Karpas-422 (cell line): ENCODE results near the gene MFRP. TPM values are rescaled to one million over a fixed set of nuclear protein-coding genes. Genes with fewer than 3 reads are reported as not detected.

ENCODE experiments used
- DNase-seq: peaks from one replicate; pipeline ENCODE4 v3.0.0-alpha.2; 2015
- H2AFZ ChIP-seq: fragments of 200-600 bp; sonication (generic); 2 replicates; pipeline ENCODE4 v1.6.1; 2014; ENCODE audit warnings: antibody characterized with exemption, low read length, mixed read lengths
- H3K27ac ChIP-seq: fragments of 200-600 bp; sonication (generic); 2 replicates; pipeline ENCODE4 v1.5.1; 2014; ENCODE audit warnings: mild to moderate bottlenecking, low read length, moderate library complexity
- H3K27me3 ChIP-seq: fragments of 200-600 bp; sonication (generic); 2 replicates; pipeline ENCODE4 v1.6.1; 2014; ENCODE audit warnings: low read length, mixed read lengths
- H3K36me3 ChIP-seq: fragments of 200-600 bp; sonication (generic); 2 replicates; pipeline ENCODE4 v1.6.1; 2014; ENCODE audit warnings: low read length, mixed read lengths; ENCODE audit not compliant: insufficient read depth
- H3K4me1 ChIP-seq: fragments of 200-600 bp; sonication (generic); 2 replicates; pipeline ENCODE4 v1.6.1; 2014; ENCODE audit warnings: mild to moderate bottlenecking, low read length, mixed read lengths
- H3K4me2 ChIP-seq: fragments of 200-600 bp; sonication (generic); 2 replicates; pipeline ENCODE4 v1.6.1; 2014; ENCODE audit warnings: low read length, low read depth, mild to moderate bottlenecking; ENCODE audit not compliant: poor library complexity, severe bottlenecking
- H3K4me3 ChIP-seq: fragments of 200-600 bp; sonication (generic); 2 replicates; pipeline ENCODE4 v1.5.1; 2014; ENCODE audit warnings: mild to moderate bottlenecking, antibody characterized with exemption, low read length, mixed read lengths
- H3K79me2 ChIP-seq: fragments of 200-600 bp; sonication (generic); 2 replicates; pipeline ENCODE4 v1.6.1; 2014; ENCODE audit warnings: mild to moderate bottlenecking, low read length, mixed read lengths
- H3K9ac ChIP-seq: fragments of 200-600 bp; sonication (generic); 2 replicates; pipeline ENCODE4 v1.6.0; 2014; ENCODE audit warnings: low read length
- H3K9me2 ChIP-seq: fragments of 200-600 bp; sonication (generic), shearing (Covaris generic); replicated peaks from 2 replicates; pipeline ENCODE4 v1.6.0; 2014; ENCODE audit warnings: mild to moderate bottlenecking, low read length, moderate library complexity; ENCODE audit not compliant: insufficient read depth
- H3K9me3 ChIP-seq: fragments of 300-700, 200-600 bp; sonication (generic); 2 replicates; pipeline ENCODE4 v1.6.1; 2014; ENCODE audit warnings: low read length, mixed read lengths
- H4K20me1 ChIP-seq: fragments of 200-600 bp; sonication (generic); 2 replicates; pipeline ENCODE4 v1.6.1; 2014; ENCODE audit warnings: mild to moderate bottlenecking, antibody characterized with exemption, low read length, low read depth; ENCODE audit not compliant: insufficient read depth
- total RNA-seq: library from RNA; depleted of rRNA; stranded (reverse); fragments of >200 nt; shearing (Covaris generic); gene quantifications from 2 replicates; pipeline ENCODE4 v1.2.3, GENCODE V29; 2014; ENCODE audit warnings: low replicate concordance

MFRP gene
- total RNA-seq, 1 experiment from 2014 or later = not detected

GRCh38 chr11:119380827-119381180 is 34.3 kb upstream of the MFRP start:
- Histone ChIP-seq H3K9me2 (no peaks in the 10 kb centered on the region), H3K27ac (no peak overlapping the region), H3K9ac (peak overlapping the region; percentile 72), H2AFZ (no peak overlapping the region), H4K20me1 (no peaks in the 10 kb centered on the region), H3K36me3 (no peaks in the 10 kb centered on the region), H3K27me3 (no peaks in the 10 kb centered on the region), H3K9me3 (no peaks in the 10 kb centered on the region), H3K4me1 (peaks cover 63% of the 10 kb centered on the region), H3K4me2 (peak overlapping the region; percentile 72), H3K79me2 (no peaks in the 10 kb centered on the region), H3K4me3 (peak overlapping the region; percentile 70)
- DNase-seq = no peak

GRCh38 chr11:119380160-119380826 is 33.8 kb upstream of the MFRP start:
- Histone ChIP-seq H3K4me1 (peaks cover 68% of the 10 kb centered on the region), H3K9me2 (no peaks in the 10 kb centered on the region), H3K27ac (no peak overlapping the region), H2AFZ (no peak overlapping the region), H3K9ac (peak overlapping the region; percentile 72), H3K4me3 (peak overlapping the region; percentile 70), H3K27me3 (no peaks in the 10 kb centered on the region), H4K20me1 (no peaks in the 10 kb centered on the region), H3K79me2 (no peaks in the 10 kb centered on the region), H3K9me3 (no peaks in the 10 kb centered on the region), H3K36me3 (no peaks in the 10 kb centered on the region), H3K4me2 (peak overlapping the region; percentile 72)
- DNase-seq = no peak

GRCh38 chr11:119378851-119379465 is 32.5 kb upstream of the MFRP start:
- Histone ChIP-seq H3K36me3 (no peaks in the 10 kb centered on the region), H3K4me2 (peak overlapping the region; percentile 35), H3K9me2 (no peaks in the 10 kb centered on the region), H2AFZ (no peak overlapping the region), H3K4me1 (peaks cover 75% of the 10 kb centered on the region), H3K79me2 (no peaks in the 10 kb centered on the region), H4K20me1 (no peaks in the 10 kb centered on the region), H3K27me3 (no peaks in the 10 kb centered on the region), H3K4me3 (no peak overlapping the region), H3K9me3 (no peaks in the 10 kb centered on the region), H3K9ac (peak overlapping the region; percentile 17), H3K27ac (peak overlapping the region; percentile 26; the same call in 1 of the 2 replicates)
- no peak for DNase-seq

- peak overlapping the region; percentile 12; the same call in 1 of the 2 replicates for H3K4me3 ChIP-seq
- peak overlapping the region; percentile 54 for H3K9ac ChIP-seq
- H4K20me1 ChIP-seq = no peaks in the 10 kb centered on the region
- H2AFZ ChIP-seq = no peak overlapping the region
- no peak for DNase-seq
- no peaks in the 10 kb centered on the region for H3K9me2 ChIP-seq
- H3K27me3 ChIP-seq = no peaks in the 10 kb centered on the region
- no peaks in the 10 kb centered on the region for H3K9me3 ChIP-seq
- no peaks in the 10 kb centered on the region for H3K36me3 ChIP-seq
- H3K79me2 ChIP-seq = no peaks in the 10 kb centered on the region
- H3K27ac ChIP-seq = peak overlapping the region; percentile 58; the same call in 1 of the 2 replicates
- peak overlapping the region; percentile 35 for H3K4me2 ChIP-seq
- H3K4me1 ChIP-seq = peaks cover 84% of the 10 kb centered on the region
Observed at GRCh38 chr11:119377961-119378667, 31.6 kb upstream of the MFRP start.

GRCh38 chr11:119377112-119377901 is 30.8 kb upstream of the MFRP start:
- Histone ChIP-seq H4K20me1 (no peaks in the 10 kb centered on the region), H3K9ac (peak overlapping the region; percentile 54), H3K79me2 (no peaks in the 10 kb centered on the region), H3K4me3 (peak overlapping the region; percentile 12; the same call in 1 of the 2 replicates), H3K36me3 (no peaks in the 10 kb centered on the region), H3K4me1 (peaks cover 84% of the 10 kb centered on the region), H3K4me2 (peak overlapping the region; percentile 35), H3K27me3 (no peaks in the 10 kb centered on the region), H3K9me2 (no peaks in the 10 kb centered on the region), H3K9me3 (no peaks in the 10 kb centered on the region), H2AFZ (no peak overlapping the region), H3K27ac (peak overlapping the region; percentile 58; the same call in 1 of the 2 replicates)
- DNase-seq = no peak

- Histone ChIP-seq H3K9ac (no peak overlapping the region), H3K9me3 (no peaks in the 10 kb centered on the region), H3K79me2 (no peaks in the 10 kb centered on the region), H3K4me2 (no peak overlapping the region), H3K4me3 (no peak overlapping the region), H3K9me2 (no peaks in the 10 kb centered on the region), H3K27me3 (no peaks in the 10 kb centered on the region), H3K36me3 (no peaks in the 10 kb centered on the region), H2AFZ (no peak overlapping the region), H3K27ac (0 out of 2 replicates have a peak overlapping the region, but pooled peaks have one; percentile 13), H4K20me1 (no peaks in the 10 kb centered on the region), H3K4me1 (peaks cover 87% of the 10 kb centered on the region)
- no peak for DNase-seq
Observed at GRCh38 chr11:119376197-119376847, 29.8 kb upstream of the MFRP start.

GRCh38 chr11:119375337-119376196 is 29.1 kb upstream of the MFRP start:
- H3K9ac ChIP-seq = no peak overlapping the region
- no peak for DNase-seq
- no peaks in the 10 kb centered on the region for H3K79me2 ChIP-seq
- no peaks in the 10 kb centered on the region for H3K9me3 ChIP-seq
- no peak overlapping the region for H3K4me2 ChIP-seq
- H3K27ac ChIP-seq = peak overlapping the region; percentile 30; the same call in 1 of the 2 replicates
- no peaks in the 10 kb centered on the region for H3K36me3 ChIP-seq
- no peak overlapping the region for H2AFZ ChIP-seq
- H3K4me3 ChIP-seq = no peak overlapping the region
- H3K9me2 ChIP-seq = no peaks in the 10 kb centered on the region
- H3K27me3 ChIP-seq = no peaks in the 10 kb centered on the region
- no peaks in the 10 kb centered on the region for H4K20me1 ChIP-seq
- H3K4me1 ChIP-seq = peaks cover 88% of the 10 kb centered on the region
